IPS-15b (cell line): ENCODE results near the gene RNF40.

Experiments
- H3K27me3 ChIP-seq: one replicate; pipeline ENCODE4 v1.6.1; 2013; ENCODE audit warnings: low read length; ENCODE audit not compliant: control insufficient read depth, insufficient read depth
- H3K36me3 ChIP-seq: one replicate; pipeline ENCODE4 v1.6.1; 2013; ENCODE audit warnings: low read length; ENCODE audit not compliant: control insufficient read depth, insufficient read depth
- H3K4me1 ChIP-seq: one replicate; pipeline ENCODE4 v1.6.1; 2013; ENCODE audit warnings: mild to moderate bottlenecking, low read length; ENCODE audit not compliant: control insufficient read depth, insufficient read depth
- H3K4me3 ChIP-seq: one replicate; pipeline ENCODE4 v1.5.1; 2013; ENCODE audit warnings: low read depth, low read length
- H3K9ac ChIP-seq: one replicate; pipeline ENCODE4 v1.6.1; 2013; ENCODE audit warnings: low read depth, mild to moderate bottlenecking, low read length
- H3K9me3 ChIP-seq: one replicate; pipeline ENCODE4 v1.6.1; 2013; ENCODE audit warnings: mild to moderate bottlenecking, low read length; ENCODE audit not compliant: control insufficient read depth, insufficient read depth

The RNF40 gene

GRCh38 chr16:30780021-30780420 is 17.9 kb downstream of the RNF40 start:
- no peak overlapping the region for H3K4me3 ChIP-seq
- H3K9ac ChIP-seq: no peak overlapping the region
- no peaks in the 10 kb centered on the region for H3K9me3 ChIP-seq
- no peaks in the 10 kb centered on the region for H3K27me3 ChIP-seq
- peaks cover 26% of the 10 kb centered on the region for H3K36me3 ChIP-seq
- H3K4me1 ChIP-seq: peaks cover 10% of the 10 kb centered on the region

GRCh38 chr16:30780549-30780948 is 18.4 kb downstream of the RNF40 start:
- Histone ChIP-seq H3K36me3 (peaks cover 26% of the 10 kb centered on the region), H3K9ac (no peak overlapping the region), H3K9me3 (no peaks in the 10 kb centered on the region), H3K4me1 (peaks cover 10% of the 10 kb centered on the region), H3K27me3 (no peaks in the 10 kb centered on the region), H3K4me3 (no peak overlapping the region)

- peaks cover 11% of the 10 kb centered on the region for H3K4me1 ChIP-seq
- H3K9ac ChIP-seq: no peak overlapping the region
- no peaks in the 10 kb centered on the region for H3K27me3 ChIP-seq
- no peak overlapping the region for H3K4me3 ChIP-seq
- peaks cover 26% of the 10 kb centered on the region for H3K36me3 ChIP-seq
- no peaks in the 10 kb centered on the region for H3K9me3 ChIP-seq
Observed at GRCh38 chr16:30782486-30783279, 20.6 kb downstream of the RNF40 start.

- Histone ChIP-seq H3K9ac (no peak overlapping the region), H3K9me3 (no peaks in the 10 kb centered on the region), H3K27me3 (no peaks in the 10 kb centered on the region), H3K4me3 (no peak overlapping the region), H3K36me3 (peaks cover 25% of the 10 kb centered on the region), H3K4me1 (peaks cover 11% of the 10 kb centered on the region)
Observed at GRCh38 chr16:30783280-30784109, 21.4 kb downstream of the RNF40 start.

GRCh38 chr16:30784215-30784614 is 22.1 kb downstream of the RNF40 start:
- H3K9me3 ChIP-seq: no peaks in the 10 kb centered on the region
- peaks cover 25% of the 10 kb centered on the region for H3K36me3 ChIP-seq
- H3K4me3 ChIP-seq: no peak overlapping the region
- no peaks in the 10 kb centered on the region for H3K27me3 ChIP-seq
- no peak overlapping the region for H3K9ac ChIP-seq
- peaks cover 3% of the 10 kb centered on the region for H3K4me1 ChIP-seq

GRCh38 chr16:30785126-30786106 is 23.3 kb downstream of the RNF40 start:
- H3K27me3 ChIP-seq: no peaks in the 10 kb centered on the region
- peaks cover 3% of the 10 kb centered on the region for H3K4me1 ChIP-seq
- peaks cover 22% of the 10 kb centered on the region for H3K36me3 ChIP-seq
- peak overlapping the region; percentile 73 for H3K9ac ChIP-seq
- no peaks in the 10 kb centered on the region for H3K9me3 ChIP-seq
- H3K4me3 ChIP-seq: peak overlapping the region; percentile 85

GRCh38 chr16:30786115-30786935 is 24.2 kb downstream of the RNF40 start:
- H3K9me3 ChIP-seq: no peaks in the 10 kb centered on the region
- no peaks in the 10 kb centered on the region for H3K27me3 ChIP-seq
- peak overlapping the region; percentile 73 for H3K9ac ChIP-seq
- peaks cover 22% of the 10 kb centered on the region for H3K36me3 ChIP-seq
- H3K4me1 ChIP-seq: peaks cover 3% of the 10 kb centered on the region
- peak overlapping the region; percentile 85 for H3K4me3 ChIP-seq

GRCh38 chr16:30786936-30787612 is 25.0 kb downstream of the RNF40 start, which contains the start of gene ZNF629:
ZNF629 (minus strand) TSS chr16:30787205; CDS start chr16:30784482, 2,723 bp downstream.
- Histone ChIP-seq H3K4me1 (peaks cover 3% of the 10 kb centered on the region), H3K4me3 (peak within 1 kb of the TSS; percentile 85), H3K36me3 (peaks cover 18% of the 10 kb centered on the region), H3K27me3 (no peaks in the 10 kb centered on the region), H3K9ac (peak within 1 kb of the TSS; percentile 94), H3K9me3 (no peaks in the 10 kb centered on the region)

- Histone ChIP-seq H3K9ac (peak overlapping the region; percentile 94), H3K9me3 (no peaks in the 10 kb centered on the region), H3K36me3 (peaks cover 11% of the 10 kb centered on the region), H3K4me3 (peak overlapping the region; percentile 76), H3K27me3 (no peaks in the 10 kb centered on the region), H3K4me1 (peaks cover 3% of the 10 kb centered on the region)
Observed at GRCh38 chr16:30787613-30788378, 25.7 kb downstream of the RNF40 start.
